ENCODE measurements around the gene UTS2. TPM values are rescaled to one million over a fixed set of nuclear protein-coding genes. Genes with fewer than 3 reads are reported as not detected.

The UTS2 gene
- total and polyA plus RNA-seq, 7 donors = 0.20 to 0.24 TPM; not detected in 5

GRCh38 chr1:7821282-7821681, 31.6 kb downstream of the UTS2 start:
- H3K36me3 ChIP-seq (ENCODE audit: insufficient read depth in 1 of 2, low read depth in 1 of 2) = peaks cover 13 to 99% of the 10 kb centered on the region in 2 donors
- no peak overlapping the region for H3K27ac ChIP-seq
- DNase-seq = no peak
- no peak overlapping the region for H3K4me3 ChIP-seq
- no peak for TF ChIP-seq CTCF (IDR thresholded peaks at IDR 0.05)
- H3K9me3 ChIP-seq = no peaks in the 10 kb centered on the region
- no peak for ATAC-seq
- H3K27me3 ChIP-seq (ENCODE audit: insufficient read depth in 3 of 3, low read length in 2 of 3) = no peaks in the 10 kb centered on the region
- intact Hi-C loops (cut with DNase I) = no loop called here
- H3K4me1 ChIP-seq = no peaks in the 10 kb centered on the region
- WGBS, 3 donors = 73 to 94% (median 89%) methylated on average over 3 of the region's 3 CpGs

GRCh38 chr1:7813677-7814373, 39.0 kb downstream of the UTS2 start:
- Histone ChIP-seq H3K4me3 (no peak overlapping the region), H3K27ac (no peak overlapping the region), H3K9me3 (no peaks in the 10 kb centered on the region), H3K36me3 (ENCODE audit: insufficient read depth in 1 of 2, low read depth in 1 of 2) (peaks cover 22 to 94% of the 10 kb centered on the region in 2 donors), H3K4me1 (no peaks in the 10 kb centered on the region), H3K27me3 (ENCODE audit: insufficient read depth in 3 of 3, low read length in 2 of 3) (no peaks in the 10 kb centered on the region)
- no peak for TF ChIP-seq CTCF (IDR thresholded peaks at IDR 0.05)
- WGBS, 3 donors = 91 to 98% (median 97%) methylated on average over 3 of the region's 3 CpGs
- intact Hi-C loops (cut with DNase I) = no loop called here
- ATAC-seq (no peak), DNase-seq (no peak)

DNA sequence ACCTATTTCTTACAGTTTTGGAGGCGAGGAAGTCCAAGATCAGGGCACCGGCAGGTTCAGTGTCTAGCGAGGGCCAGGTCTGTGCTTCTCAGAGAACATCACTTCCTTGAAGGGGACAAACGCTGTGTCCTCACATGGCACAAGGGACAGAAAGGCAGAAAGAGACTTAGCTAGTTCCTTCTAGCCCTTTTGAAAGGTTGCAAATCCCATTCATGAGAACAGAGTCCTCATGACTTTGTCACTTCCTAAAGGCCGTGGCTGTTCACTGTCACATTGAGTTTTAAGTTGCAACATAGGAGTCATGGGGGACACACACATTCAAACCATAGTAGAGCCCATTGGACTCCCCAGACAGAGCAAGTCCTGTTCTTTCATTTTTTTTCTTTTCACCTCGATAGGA, 41.4 kb downstream of the UTS2 start:
- DNase-seq (no peak), ATAC-seq (no peak)
- Histone ChIP-seq H3K36me3 (ENCODE audit: insufficient read depth in 1 of 2, low read depth in 1 of 2) (peaks cover 16 to 94% of the 10 kb centered on the region in 2 donors), H3K27me3 (ENCODE audit: insufficient read depth in 3 of 3, low read length in 2 of 3) (no peaks in the 10 kb centered on the region), H3K27ac (no peak overlapping the region), H3K4me1 (no peaks in the 10 kb centered on the region), H3K4me3 (no peak overlapping the region), H3K9me3 (no peaks in the 10 kb centered on the region)
- intact Hi-C loops (cut with DNase I) = loop anchor here in 1 of 2 donors (2.0 kb wide), 1 partner anchor 29 kb away; no protein-coding TSS in a partner anchor
- WGBS, 3 donors = 92 to 95% (median 92%) methylated on average over 6 of the region's 6 CpGs
- no peak for TF ChIP-seq CTCF (IDR thresholded peaks at IDR 0.05)

- H3K27ac ChIP-seq = no peak overlapping the region
- H3K27me3 ChIP-seq (ENCODE audit: insufficient read depth in 3 of 3, low read length in 2 of 3) = no peaks in the 10 kb centered on the region
- peaks cover 16 to 98% of the 10 kb centered on the region in 2 donors for H3K36me3 ChIP-seq (ENCODE audit: insufficient read depth in 1 of 2, low read depth in 1 of 2)
- DNase-seq (peak in 1 of 2 donors; percentile 38), ATAC-seq (peak; percentile 52 to 92 (median 56))
- H3K4me1 ChIP-seq = no peaks in the 10 kb centered on the region
- H3K9me3 ChIP-seq = no peaks in the 10 kb centered on the region
- TF ChIP-seq CTCF (IDR thresholded peaks at IDR 0.05) = no peak
- H3K4me3 ChIP-seq = no peak overlapping the region
- intact Hi-C loops (cut with DNase I) = loop anchor here in 1 of 2 donors (2.0 kb wide), 1 partner anchor 30 kb away; no protein-coding TSS in a partner anchor
- 70 to 86% (median 84%) methylated on average over 7 of the region's 7 CpGs for WGBS, 3 donors
Observed at GRCh38 chr1:7810395-7810794, 42.5 kb downstream of the UTS2 start.
